Panc1 (cell line): ENCODE measurements around the gene RNF103.

Experiments used
- POLR2AphosphoS5 ChIP-seq: IDR thresholded peaks from 2 replicates; pipeline ENCODE4 v1.6.1; 2012; ENCODE audit warnings: mild to moderate bottlenecking, low read depth, low read length, moderate library complexity
- TF ChIP-seq, protein P1 (sequence below): fragments of 450-650 bp; IDR thresholded peaks from 2 replicates; pipeline ENCODE4 v1.5.1; 2017; ENCODE audit warnings: mild to moderate bottlenecking

DNA sequence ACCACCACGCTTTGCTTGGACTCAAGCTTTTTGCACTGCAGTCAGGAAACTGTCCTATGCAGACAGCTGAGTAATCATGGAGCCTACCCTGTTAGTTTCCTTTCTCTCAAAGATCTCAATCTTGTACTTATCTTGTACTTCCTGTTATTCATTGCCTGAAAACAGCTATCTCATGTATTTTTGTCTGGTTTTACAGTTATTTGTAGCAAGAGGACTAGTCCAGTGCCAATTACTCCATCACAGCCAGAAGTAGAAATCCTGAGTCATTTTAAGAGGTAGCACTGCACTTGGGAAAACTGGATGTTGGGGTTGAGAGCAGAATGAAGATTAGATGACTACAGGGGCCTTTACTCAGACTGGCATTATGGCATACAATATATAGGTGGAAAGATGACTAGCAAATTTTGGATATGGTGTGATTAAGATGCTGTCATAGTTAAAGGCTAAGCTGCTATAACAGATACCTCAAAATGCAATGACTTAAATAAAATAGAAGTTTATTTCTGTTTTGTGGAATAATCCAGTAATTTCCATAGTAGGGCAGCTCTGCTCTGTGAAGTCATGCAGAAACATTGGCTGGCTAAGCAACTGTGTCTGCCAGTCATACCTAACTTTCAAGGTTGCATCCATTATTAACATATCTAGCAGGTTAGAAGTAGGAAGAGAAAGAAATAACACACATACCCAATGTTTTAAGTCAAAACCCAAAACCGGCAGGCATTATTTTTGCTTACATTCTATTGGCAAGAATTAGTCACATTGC is 39.3 kb downstream of the RNF103 start:
- TF ChIP-seq, protein P1, sequence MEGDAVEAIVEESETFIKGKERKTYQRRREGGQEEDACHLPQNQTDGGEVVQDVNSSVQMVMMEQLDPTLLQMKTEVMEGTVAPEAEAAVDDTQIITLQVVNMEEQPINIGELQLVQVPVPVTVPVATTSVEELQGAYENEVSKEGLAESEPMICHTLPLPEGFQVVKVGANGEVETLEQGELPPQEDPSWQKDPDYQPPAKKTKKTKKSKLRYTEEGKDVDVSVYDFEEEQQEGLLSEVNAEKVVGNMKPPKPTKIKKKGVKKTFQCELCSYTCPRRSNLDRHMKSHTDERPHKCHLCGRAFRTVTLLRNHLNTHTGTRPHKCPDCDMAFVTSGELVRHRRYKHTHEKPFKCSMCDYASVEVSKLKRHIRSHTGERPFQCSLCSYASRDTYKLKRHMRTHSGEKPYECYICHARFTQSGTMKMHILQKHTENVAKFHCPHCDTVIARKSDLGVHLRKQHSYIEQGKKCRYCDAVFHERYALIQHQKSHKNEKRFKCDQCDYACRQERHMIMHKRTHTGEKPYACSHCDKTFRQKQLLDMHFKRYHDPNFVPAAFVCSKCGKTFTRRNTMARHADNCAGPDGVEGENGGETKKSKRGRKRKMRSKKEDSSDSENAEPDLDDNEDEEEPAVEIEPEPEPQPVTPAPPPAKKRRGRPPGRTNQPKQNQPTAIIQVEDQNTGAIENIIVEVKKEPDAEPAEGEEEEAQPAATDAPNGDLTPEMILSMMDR = no peak
- TF ChIP-seq POLR2AphosphoS5 = no peak
